GM19455 (cell line): Measurements from ENCODE around the gene WDR18.

Source experiments
- ATAC-seq: cut with Tn5 transposase; IDR thresholded peaks from one replicate; pipeline ENCODE4 v1.9.1; 2021; ENCODE audit not compliant: unreplicated experiment

The WDR18 gene

DNA sequence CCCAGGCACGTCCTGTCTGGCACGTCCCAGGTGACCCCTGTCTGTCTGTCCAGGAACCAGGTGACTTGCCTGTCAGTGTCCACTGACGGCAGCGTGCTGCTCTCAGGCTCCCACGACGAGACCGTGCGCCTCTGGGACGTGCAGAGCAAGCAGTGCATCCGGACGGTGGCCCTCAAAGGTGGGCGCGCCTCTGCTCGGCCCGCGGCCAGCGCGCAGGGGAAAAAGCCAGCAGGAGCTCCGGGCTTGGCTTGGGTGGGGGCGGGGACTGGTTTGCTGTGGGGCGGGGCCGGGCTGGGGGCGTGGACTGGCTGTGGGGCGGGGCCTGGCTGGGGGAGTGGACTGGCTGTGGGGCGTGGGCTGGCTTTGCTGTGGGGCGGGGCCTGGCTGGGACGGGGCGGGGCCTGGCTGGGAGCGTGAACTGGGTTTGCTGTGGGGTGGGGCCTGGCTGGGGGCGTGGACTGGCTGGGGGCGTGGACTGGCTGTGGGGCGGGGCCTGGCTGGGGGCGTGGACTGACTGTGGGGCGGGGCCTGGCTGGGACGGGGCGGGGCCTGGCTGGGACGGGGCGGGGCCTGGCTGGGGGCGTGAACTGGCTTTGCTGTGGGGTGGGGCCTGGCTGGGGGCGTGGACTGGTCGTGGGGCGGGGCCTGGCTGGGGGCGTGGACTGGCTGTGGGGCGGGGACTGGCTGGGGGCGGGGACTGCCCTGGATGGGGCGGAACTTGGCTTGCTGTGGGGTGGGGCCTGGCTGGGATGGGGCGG lies 7.2 kb downstream of the WDR18 start:
- ATAC-seq = no peak

- no peak for ATAC-seq
These were observed 8.0 kb downstream of the WDR18 start for GRCh38 chr19:991932-992669.

GRCh38 chr19:992670-993055 lies 8.5 kb downstream of the WDR18 start:
- ATAC-seq = no peak

GRCh38 chr19:993361-993830 lies 9.3 kb downstream of the WDR18 start:
- no peak for ATAC-seq

- no peak for ATAC-seq
These were observed 9.8 kb downstream of the WDR18 start for GRCh38 chr19:993831-994393.

- no peak for ATAC-seq
These were observed 10.4 kb downstream of the WDR18 start for GRCh38 chr19:994516-994915.

DNA sequence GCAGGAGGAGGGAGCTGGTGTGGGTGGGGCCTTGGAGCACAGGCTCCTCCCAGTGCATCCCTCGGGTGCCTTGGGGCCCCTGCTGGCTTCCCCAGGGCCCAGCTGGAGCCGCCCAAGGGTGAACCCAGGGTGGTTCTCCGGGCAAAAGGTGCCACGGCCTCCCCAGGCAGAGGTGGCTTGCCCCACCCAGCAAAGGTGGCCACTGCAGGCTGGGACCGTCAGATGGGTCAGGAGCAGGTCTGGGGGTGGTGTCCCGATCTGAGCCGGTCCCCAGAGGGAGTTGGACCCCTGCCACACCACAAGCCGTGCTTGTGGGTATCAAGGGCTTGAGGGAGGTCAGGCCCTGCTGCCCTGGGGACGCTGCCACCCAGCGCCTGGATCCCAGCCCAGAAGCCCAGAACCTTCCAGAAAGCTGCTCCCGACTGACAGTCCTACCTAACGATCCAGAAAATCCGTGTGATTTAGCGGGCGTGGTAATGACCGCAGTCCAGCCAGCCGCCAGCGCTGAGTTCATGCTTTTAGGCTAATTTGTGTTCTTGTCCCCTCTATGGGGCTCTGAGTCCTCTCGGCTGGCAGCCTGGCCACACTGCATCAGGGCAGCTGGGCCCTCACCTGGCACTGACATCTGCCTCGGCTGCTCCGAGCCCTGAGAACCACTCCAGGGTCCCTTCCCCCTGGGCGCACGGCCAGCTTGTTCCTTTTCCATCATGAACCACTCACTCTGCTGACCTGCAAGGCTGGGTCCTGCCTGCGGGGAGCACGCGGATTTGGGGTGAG lies 11.1 kb downstream of the WDR18 start:
- ATAC-seq = no peak

DNA sequence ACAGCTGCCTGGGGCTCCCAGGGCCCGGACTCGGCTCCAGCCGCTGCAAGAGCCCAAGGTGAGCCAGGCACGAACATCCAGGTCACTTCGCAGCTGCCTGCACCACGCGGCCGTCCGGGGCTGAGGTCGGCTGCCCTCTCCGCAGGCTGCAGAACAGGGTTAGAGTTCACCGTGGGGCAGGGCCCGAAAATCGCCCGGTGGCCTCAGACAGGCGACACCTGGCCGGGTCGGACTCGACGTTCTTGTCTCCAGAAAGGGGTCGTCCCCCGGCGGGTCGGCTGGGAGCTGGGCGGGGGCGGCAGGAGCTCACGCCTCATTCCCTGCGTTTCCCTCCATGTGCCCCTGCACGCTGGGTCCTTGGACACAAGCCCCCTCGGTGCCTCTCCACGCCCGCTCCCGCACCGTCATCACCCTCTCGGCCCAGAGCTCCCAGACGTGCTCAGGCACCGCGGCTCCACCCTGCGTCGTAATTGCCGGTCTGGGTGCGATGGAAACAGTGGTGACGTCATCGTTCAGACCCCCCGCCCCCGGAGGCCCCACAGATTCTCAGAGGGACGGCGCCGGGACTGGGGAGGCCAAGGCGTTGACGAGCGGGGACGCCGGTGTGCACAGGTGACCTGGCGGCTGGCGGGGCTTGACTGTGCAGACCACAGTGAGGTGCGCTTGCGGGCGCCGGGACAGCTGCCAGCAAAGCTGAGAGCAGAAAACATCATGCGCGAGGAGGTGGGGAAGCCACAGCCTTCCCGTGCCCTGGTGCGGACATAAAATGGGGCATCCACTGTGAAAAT lies 12.1 kb downstream of the WDR18 start:
- no peak for ATAC-seq

GRCh38 chr19:998064-998463 lies 13.9 kb downstream of the WDR18 start:
- ATAC-seq = no peak

DNA sequence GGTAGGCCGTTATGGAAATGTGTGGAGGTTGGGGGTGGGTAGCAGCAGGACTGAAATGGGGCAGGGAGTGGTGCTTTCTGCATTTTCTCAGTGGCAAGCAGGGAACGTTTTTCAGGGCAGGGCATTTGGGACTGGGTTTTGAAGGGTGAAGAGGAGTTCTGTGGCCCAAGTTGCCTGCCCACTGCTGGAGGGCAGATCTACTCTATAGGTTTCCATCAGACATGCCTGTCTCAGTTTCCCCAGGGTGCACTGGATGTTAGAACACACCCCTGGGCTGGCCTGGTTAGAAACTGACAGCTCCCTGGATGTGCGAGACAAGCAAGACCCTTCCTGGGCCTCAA lies 15.2 kb downstream of the WDR18 start:
- ATAC-seq = no peak

DNA sequence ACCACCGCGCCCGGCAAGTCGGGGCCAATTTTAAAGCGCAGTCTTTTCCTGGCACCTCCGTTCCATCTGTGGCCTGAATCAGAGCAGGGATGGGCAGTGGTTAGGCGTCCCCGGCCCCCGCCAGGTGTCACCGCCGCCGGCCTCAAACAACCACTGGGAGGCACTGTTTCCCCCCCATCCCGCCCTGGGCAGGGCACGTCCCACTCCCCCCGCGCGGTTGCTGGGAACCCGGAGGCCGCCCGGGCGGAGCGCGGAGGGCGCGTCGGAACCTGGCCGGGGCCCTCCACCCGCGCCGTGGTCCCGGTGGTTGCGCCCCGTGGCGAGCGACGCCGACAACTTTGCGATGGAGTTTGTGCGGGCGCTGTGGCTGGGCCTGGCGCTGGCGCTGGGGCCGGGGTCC lies 15.9 kb downstream of the WDR18 start, which contains the start of gene GRIN3B:
Gene GRIN3B (plus strand): TSS at position 325 of the 400 bp plus-strand sequence. CDS start 19 bp downstream, at position 344.
- no peak for ATAC-seq

- ATAC-seq = no peak
These were observed 16.7 kb downstream of the WDR18 start for GRCh38 chr19:1000591-1001537.

DNA sequence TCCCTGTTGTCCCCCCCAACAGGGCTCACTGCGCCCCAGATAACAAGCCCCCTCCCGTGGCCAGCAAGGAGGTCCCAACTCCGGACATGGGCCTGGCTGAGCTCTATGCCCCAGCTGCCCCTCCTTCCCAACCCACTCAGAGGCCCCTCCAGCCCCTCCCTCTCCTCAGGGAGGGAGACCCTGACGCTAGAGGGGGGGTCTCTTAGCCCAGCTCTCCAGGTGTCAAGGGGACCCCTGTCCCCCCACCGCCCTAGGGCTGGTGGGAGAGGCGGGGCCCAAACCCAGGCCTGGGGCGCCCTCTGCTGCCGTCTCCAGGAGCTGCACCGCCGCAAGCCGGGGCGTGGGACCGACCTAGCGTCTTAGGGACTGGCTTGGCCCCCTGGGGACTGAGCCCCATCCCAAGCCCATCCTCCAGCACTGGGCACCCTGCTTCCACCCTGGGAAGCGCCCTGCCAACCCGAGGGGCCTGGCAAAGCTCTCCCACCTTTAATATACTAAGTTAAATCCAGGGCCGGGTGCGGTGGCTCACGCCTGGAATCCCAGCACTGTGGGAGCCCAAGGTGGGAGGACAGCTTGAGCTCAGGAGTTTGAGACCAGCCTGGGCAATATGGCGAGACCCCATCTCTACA lies 17.5 kb downstream of the WDR18 start:
- ATAC-seq = no peak

GRCh38 chr19:1002600-1002999 lies 18.5 kb downstream of the WDR18 start:
- ATAC-seq = no peak

DNA sequence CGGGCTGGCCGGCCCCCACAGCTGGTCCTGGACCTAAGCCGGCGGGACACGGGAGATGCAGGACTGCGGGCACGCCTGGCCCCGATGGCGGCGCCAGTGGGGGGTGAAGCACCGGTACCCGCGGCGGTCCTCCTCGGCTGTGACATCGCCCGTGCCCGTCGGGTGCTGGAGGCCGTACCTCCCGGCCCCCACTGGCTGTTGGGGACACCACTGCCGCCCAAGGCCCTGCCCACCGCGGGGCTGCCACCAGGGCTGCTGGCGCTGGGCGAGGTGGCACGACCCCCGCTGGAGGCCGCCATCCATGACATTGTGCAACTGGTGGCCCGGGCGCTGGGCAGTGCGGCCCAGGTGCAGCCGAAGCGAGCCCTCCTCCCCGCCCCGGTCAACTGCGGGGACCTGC lies 19.1 kb downstream of the WDR18 start:
- no peak for ATAC-seq

DNA sequence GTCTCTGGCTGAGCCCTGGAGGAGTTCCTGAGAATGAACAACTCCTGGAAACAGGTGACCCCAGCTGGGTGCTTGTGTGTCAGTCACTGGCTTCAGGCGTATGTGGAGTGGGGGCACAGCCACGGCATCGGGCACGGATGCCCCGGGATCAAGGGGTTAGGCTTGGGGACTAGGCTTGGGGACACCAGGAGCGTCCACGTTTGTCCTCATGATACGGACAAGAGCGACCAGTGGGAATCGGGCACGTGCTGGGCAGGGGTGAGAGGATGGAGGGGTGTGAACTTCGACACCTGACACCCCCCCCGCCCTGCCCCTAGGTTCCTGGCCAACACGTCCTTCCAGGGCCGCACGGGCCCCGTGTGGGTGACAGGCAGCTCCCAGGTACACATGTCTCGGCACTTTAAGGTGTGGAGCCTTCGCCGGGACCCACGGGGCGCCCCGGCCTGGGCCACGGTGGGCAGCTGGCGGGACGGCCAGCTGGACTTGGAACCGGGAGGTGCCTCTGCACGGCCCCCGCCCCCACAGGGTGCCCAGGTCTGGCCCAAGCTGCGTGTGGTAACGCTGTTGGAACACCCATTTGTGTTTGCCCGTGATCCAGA lies 20.2 kb downstream of the WDR18 start:
- no peak for ATAC-seq

DNA sequence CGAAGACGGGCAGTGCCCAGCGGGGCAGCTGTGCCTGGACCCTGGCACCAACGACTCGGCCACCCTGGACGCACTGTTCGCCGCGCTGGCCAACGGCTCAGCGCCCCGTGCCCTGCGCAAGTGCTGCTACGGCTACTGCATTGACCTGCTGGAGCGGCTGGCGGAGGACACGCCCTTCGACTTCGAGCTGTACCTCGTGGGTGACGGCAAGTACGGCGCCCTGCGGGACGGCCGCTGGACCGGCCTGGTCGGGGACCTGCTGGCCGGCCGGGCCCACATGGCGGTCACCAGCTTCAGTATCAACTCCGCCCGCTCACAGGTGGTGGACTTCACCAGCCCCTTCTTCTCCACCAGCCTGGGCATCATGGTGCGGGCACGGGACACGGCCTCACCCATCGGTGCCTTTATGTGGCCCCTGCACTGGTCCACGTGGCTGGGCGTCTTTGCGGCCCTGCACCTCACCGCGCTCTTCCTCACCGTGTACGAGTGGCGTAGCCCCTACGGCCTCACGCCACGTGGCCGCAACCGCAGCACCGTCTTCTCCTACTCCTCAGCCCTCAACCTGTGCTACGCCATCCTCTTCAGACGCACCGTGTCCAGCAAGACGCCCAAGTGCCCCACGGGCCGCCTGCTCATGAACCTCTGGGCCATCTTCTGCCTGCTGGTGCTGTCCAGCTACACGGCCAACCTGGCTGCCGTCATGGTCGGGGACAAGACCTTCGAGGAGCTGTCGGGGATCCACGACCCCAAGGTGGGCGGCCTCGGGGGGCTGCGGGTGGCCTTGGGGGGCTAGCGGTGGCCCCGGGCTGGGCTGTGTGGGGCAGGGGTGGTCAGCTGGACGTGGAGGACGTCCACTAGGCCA lies 20.9 kb downstream of the WDR18 start:
- ATAC-seq = no peak
